22Rv1 (cell line): Measurements from ENCODE around the gene SNX24.
A peak's percentile ranks its signal among the peaks of the same experiment; 100 is the strongest.

Experiments used
- H3K27ac ChIP-seq: fragments of 450-650 bp; 2 replicates; pipeline ENCODE4 v1.5.1; 2017
- ZFX ChIP-seq: fragments of 450-650 bp; IDR thresholded peaks from 2 replicates; pipeline ENCODE4 v1.6.1; 2017; ENCODE audit warnings: antibody characterized with exemption, borderline replicate concordance
- TF ChIP-seq, protein P1 (sequence below): fragments of 450-650 bp; IDR thresholded peaks from 2 replicates; pipeline ENCODE4 v1.5.1; 2017; ENCODE audit warnings: mild to moderate bottlenecking

Gene SNX24

DNA sequence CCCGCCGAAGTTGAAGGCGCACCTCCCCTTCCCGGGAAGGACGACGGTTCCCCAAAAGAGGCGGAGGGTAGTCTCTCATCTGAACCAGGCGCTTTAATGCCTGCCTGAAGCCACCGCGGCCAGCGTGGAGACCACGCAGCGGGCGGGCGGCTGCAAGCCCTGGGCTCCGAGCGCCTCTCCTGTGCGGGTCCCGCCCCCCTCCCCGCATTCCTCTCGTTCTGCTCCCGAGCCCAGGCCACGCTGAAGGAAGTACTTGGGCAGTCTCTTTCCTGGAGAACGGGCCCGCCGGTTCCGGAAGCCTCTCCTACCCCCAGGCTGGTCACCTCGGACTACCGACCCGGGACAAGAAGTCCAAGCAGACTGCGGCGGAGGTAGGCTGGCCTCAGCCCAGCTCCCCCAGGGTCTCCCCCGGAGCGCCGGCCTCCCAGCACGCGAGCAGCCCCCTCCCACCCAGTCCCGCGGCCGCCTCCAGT is 190.5 kb downstream of the SNX24 start:
- peak overlapping the region; percentile 87 for H3K27ac ChIP-seq
- TF ChIP-seq, protein P1, sequence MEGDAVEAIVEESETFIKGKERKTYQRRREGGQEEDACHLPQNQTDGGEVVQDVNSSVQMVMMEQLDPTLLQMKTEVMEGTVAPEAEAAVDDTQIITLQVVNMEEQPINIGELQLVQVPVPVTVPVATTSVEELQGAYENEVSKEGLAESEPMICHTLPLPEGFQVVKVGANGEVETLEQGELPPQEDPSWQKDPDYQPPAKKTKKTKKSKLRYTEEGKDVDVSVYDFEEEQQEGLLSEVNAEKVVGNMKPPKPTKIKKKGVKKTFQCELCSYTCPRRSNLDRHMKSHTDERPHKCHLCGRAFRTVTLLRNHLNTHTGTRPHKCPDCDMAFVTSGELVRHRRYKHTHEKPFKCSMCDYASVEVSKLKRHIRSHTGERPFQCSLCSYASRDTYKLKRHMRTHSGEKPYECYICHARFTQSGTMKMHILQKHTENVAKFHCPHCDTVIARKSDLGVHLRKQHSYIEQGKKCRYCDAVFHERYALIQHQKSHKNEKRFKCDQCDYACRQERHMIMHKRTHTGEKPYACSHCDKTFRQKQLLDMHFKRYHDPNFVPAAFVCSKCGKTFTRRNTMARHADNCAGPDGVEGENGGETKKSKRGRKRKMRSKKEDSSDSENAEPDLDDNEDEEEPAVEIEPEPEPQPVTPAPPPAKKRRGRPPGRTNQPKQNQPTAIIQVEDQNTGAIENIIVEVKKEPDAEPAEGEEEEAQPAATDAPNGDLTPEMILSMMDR: no peak
- no peak for TF ChIP-seq ZFX

DNA sequence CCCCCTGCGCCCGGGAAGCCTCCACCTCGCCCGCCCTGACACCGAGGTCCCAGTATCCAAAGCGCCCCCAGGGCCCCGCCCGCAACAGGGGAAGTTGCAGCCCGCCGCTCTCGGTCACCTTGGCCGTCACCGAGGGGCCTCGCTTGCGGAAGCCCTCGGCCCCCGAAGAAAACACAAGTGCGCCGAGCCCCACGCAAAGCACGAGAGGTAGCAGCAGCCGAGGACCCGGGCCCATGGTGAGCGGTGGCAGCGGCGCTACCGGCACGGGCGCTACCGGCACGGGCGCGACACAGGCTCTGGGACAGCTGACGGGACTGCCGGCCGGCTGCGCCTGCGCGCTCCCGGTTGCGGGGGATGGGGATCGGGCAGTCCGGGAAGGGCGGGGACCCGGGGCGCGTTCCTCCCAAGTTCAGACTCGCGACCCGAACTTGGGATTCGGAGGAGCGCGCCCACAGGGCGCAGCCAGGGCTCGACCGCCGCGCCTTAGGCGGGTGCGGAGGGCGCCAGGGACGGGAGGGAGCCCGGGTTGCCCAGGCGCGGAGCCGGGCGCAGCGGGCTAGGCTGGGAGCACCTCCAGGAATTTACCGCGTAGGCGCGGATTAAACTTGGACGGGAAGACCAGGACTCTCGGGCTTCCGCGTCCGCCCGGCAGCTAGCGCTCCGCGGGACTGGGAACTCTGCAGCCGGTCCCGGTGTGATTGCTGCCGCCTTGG is 191.1 kb downstream of the SNX24 start, which contains the start of gene PPIC:
TSS of gene PPIC (minus strand) at position 335 of the 713 bp plus-strand sequence. CDS start at position 235, 100 bp downstream.
- no peak for TF ChIP-seq ZFX
- TF ChIP-seq, protein P1: no peak

DNA sequence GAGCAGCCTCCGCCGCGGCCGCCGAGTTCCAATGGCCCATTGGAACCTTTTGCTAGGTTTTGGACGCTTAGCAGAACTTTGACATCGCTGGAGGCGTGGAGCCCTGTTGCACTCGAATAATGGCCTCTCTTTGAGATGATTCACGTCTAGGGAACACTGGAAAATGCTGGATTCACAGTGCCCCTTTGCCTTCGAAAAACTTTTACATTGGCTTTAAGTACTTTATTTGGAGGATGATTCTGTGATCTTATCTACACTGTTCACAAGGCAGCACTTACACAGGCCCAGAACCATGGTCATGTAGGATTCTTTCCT is 191.6 kb downstream of the SNX24 start:
- H3K27ac ChIP-seq: peak overlapping the region; percentile 87
- TF ChIP-seq ZFX: no peak
- TF ChIP-seq, protein P1: no peak

More for the DNA sequence above, 191.1 kb downstream of the SNX24 start, which contains the start of gene PPIC:
- peak within 1 kb of the TSS; percentile 87 for H3K27ac ChIP-seq

- TF ChIP-seq ZFX: no peak
- TF ChIP-seq, protein P1: no peak
- no peak overlapping the region for H3K27ac ChIP-seq
Observed at GRCh38 chr5:123039673-123040072, 194.3 kb downstream of the SNX24 start.

GRCh38 chr5:123044926-123045617 is 199.7 kb downstream of the SNX24 start:
- TF ChIP-seq, protein P1: no peak
- no peak for TF ChIP-seq ZFX
- H3K27ac ChIP-seq: no peak overlapping the region

- no peak overlapping the region for H3K27ac ChIP-seq
- TF ChIP-seq ZFX: no peak
- TF ChIP-seq, protein P1: no peak
Observed at GRCh38 chr5:123046222-123046621, 200.8 kb downstream of the SNX24 start.

- TF ChIP-seq, protein P1: no peak
- TF ChIP-seq ZFX: no peak
- H3K27ac ChIP-seq: no peak overlapping the region
Observed at GRCh38 chr5:123047706-123048105, 202.3 kb downstream of the SNX24 start.
